IMR-90 (cell line): ENCODE results near the gene ACSL3.
"Not testable (repeated sequence)": the region's sequence is repeated elsewhere in the genome, so short reads cannot be mapped to it uniquely, and the experiment has no call there.

ENCODE experiments used
- CHD1 ChIP-seq: IDR thresholded peaks from 2 replicates; pipeline ENCODE4 v1.6.1; 2012; ENCODE audit warnings: low read depth, low read length, improper control_type of control experiment
- MAFK ChIP-seq: IDR thresholded peaks from 2 replicates; pipeline ENCODE4 v1.6.1; 2012; ENCODE audit warnings: low read depth, low read length, improper control_type of control experiment
- SMC3 ChIP-seq: fragments of 150-350 bp; IDR thresholded peaks from 2 replicates; pipeline ENCODE4 v1.6.1; 2016; ENCODE audit warnings: low read depth, mild to moderate bottlenecking, antibody characterized with exemption, low read length, moderate library complexity

DNA sequence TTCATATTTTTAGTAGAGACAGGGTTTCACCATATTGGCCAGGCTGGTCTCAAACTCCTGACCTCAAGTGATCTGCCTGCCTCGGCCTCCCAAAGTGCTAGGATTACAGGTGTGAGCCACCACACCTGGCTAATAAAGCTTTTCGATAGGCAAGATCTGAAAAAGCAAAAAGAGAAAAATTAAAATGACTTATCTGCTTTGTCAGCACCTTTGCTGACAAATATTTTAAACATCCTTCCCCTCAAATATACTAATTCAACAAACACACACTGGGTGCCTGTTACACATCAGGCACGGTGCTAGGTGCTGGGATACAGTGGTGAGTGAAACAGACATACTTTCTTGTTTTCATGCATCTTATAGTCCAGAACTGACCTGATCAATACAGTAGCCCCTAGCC, 15.5 kb upstream of the ACSL3 start:
- TF ChIP-seq CHD1, SMC3: not testable (repeated sequence)
- TF ChIP-seq MAFK = peak; percentile 79
